ENCODE data around the gene HMGXB3.

HMGXB3 gene

DNA sequence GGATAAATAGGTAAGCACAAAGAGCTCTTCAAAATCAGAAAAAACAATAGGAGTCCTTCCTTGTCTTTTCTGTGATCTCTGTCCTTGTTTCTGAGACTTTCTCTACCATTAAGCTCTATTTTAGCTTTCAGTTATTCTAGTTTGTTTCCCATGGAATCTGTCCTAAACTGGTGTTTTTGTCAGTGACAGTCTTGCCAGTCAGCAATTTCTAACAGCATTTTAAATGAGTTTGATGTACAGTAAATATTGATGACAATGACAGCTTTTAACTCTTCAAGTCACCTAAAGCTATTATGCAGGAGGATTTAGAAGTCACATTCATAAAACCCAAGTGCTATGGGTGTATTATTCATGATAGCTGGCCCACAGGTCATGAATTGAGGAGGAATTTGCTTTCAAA is 18.0 kb upstream of the HMGXB3 start:
- no peak for DNase-seq (ENCODE audit: low spot score)

DNA sequence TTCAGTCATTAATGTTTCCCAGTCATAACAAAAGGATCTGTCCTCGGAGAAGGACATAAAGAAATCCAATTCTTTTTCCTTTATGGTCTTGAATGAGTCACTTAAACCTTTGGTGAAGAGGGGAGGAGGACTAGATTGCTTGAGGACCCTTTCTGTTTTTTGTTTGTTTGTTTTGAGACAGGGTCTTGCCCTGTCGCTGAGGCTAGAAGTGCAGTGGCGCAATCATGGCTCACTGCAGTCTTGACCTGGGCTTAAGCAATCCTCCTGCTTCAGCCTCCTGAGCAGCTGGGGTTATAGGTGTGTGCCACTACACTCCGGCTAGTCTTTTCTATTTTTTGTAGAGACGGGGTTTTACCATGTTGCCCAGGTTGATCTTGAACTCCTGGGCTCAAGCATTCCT is 12.4 kb upstream of the HMGXB3 start:
- DNase-seq (ENCODE audit: low spot score), result no peak

- peak; percentile 69 for DNase-seq (ENCODE audit: low spot score)
Observed at GRCh38 chr5:149990518-149991376, 9.8 kb upstream of the HMGXB3 start.

DNA sequence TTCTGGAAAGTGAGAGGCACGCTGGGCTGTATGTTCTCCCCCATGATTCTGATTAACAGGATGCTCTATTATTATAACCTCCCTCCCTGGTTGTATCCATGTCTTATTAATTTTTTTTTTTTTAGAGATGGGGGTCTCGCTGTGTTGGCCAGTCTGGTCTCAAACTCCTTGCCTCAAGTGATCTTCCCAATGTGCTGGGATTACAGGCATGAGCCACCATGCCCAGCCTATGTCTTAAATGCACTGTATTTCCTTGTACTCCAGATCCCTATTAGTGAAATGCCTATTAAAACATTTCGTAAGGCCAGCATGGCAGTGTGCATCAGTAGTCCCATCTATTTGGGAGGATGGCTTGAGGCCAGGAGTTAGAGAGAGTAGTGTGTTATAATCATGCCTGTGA is 7.1 kb upstream of the HMGXB3 start:
- DNase-seq (ENCODE audit: low spot score), result no peak

DNA sequence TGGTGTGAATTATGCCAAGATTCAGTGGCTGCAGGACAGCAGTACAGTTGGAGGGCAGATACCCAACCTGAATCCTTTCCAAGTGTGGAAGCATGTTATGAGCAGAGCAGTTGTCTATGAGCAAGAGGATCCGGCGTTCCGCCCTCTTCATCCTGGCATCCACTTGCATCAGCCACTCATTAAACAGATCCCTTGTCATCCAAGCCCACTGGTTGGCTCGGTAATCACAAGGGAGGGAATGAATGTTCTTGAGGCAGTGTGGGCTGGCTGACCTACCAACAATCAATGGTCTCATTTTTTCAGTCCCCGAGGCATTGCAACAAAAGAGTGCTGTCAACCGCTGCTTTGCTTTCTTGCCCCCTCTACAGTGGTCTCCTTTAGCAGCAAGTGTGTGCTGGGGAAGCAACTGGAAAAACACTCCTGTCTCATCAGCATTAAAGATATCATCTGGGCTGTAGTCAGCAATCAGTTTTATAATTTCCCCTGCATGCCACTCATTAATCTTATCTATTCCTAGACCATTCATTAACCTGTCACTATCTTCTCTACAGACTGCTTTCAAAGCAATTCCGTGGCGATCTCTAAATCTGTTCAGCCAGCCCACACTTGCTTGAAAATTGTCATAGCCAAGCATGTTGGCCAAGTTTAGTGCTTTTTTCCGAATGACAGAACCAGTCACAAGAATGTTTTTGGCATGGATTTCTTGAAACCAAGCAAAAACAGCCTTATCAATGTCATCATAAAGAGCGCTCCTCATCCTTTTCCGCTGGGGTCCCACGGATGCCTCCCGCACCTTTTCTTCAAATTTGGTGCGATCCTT is 4.9 kb upstream of the HMGXB3 start:
- no peak for DNase-seq (ENCODE audit: low spot score)

GRCh38 chr5:149996205-149996890 is 4.2 kb upstream of the HMGXB3 start:
- DNase-seq (ENCODE audit: low spot score), result no peak

DNA sequence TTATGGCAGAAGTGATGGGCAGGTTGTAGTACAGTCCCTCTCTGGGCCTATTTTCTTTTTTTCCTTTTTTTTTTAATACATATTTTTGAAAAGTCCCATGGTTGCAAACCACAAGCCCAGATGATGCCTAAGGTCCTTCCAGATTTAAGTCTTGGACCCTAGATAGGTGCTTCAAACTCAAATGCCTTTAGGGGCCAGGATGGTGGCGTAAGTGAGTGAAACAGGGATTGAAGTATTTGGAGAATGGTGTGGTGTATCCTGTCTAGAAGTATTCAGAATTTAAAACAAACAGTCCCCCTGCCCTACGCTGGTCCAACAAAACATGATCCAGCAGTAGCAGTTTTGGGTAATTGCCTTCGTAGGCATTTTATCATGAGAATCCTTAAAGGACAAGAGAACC is 2.3 kb upstream of the HMGXB3 start:
- DNase-seq (ENCODE audit: low spot score), result no peak

- DNase-seq (ENCODE audit: low spot score), result no peak
Observed at GRCh38 chr5:149999359-149999758, 1.2 kb upstream of the HMGXB3 start.

- no peak for DNase-seq (ENCODE audit: low spot score)
Observed at GRCh38 chr5:149999866-150000255, 678 bp upstream of the HMGXB3 start.

DNA sequence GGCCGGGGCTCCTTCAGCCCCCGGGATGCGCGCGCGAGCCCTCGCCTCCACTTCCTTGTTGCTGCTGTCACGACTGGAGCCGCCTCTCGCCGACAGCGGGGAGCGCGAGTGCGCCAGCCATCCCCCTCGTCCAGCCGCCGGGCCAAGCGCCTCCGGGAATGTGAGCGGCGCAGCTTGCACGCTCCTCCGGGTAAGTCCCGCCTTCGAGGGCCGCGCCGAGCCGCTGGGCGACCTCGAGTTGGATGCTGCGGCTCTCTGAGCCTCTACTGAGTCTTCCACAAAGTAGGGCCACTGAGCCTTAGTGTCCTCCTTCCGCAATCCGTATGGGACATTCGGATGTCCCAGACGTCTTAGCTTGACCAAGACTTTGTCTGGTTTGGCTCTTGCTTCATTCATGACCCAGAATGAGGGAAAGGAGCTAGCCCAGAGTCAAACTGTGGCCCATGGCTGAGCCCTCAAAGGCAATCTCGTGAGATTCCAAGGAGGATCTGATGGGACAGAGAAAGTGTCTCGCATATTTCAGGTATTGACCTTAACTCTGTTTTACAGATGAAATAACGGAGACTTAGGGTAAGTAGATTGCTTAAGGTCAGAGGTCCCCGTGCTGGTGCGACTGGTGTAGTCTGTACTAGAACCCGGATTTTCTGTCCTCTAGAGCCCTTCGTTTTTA is 586 bp downstream of the HMGXB3 start:
- DNase-seq (ENCODE audit: low spot score), result peak; percentile 54

GRCh38 chr5:150001660-150002486 is 1.3 kb downstream of the HMGXB3 start:
- peak; percentile 72 for DNase-seq (ENCODE audit: low spot score)

DNA sequence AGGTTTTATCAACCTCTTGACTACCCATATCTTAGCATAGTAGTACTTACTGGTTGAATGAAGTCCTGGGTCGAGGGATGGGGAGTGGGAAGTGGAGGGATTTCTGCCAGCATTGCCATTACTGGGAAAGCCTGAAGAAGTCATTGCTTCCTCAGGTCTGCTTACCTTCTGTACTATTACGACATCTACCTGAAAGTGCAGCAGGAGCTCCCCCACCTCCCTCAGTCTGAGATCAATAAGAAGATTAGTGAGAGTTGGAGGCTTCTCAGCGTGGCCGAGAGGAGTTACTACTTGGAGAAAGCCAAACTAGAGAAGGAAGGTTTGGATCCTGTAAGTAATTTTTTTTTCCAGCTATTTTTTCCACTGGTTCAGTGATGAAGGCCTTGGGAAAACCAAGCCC is 5.8 kb downstream of the HMGXB3 start:
- DNase-seq (ENCODE audit: low spot score), result no peak

GRCh38 chr5:150007050-150007449 is 6.5 kb downstream of the HMGXB3 start:
- no peak for DNase-seq (ENCODE audit: low spot score)

GRCh38 chr5:150009671-150010387 is 9.3 kb downstream of the HMGXB3 start:
- DNase-seq (ENCODE audit: low spot score), result no peak

DNA sequence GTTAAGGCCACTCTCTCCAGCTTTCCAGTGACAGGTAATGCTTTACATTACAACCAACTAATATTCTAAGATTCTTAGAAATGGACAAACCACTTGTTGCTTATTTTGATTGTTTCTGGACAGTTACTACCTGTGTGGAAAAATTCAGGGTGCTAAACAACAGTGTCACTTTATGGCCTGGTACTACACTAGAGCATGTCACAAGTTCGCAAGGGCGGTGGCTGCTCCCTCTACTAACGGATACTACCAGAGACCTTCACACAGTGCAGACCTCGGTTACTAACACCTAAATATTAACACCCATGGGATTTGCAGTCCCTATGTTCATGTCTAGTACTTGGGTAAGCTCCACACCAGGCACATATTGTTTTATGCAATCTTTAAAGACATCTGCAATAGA is 13.4 kb downstream of the HMGXB3 start:
- no peak for DNase-seq (ENCODE audit: low spot score)

DNA sequence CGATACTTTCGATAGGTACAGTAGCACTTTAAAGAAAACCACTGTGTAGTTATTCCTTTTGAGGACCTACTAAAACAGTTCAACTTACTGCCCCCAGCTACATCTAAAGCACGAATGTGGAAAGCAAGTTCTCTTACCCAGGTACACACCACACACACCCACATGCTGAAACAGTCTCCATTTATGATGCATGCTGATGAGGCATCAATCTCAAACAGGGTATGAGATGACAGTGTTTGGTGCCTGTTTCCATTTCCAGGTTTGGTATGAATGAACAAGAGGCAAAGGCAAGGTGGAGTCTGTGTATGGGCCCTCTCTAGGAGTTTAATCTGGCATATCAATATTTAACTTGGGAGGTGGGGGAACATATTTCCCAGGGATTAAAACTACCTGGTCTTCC is 13.9 kb downstream of the HMGXB3 start:
- no peak for DNase-seq (ENCODE audit: low spot score)

- no peak for DNase-seq (ENCODE audit: low spot score)
Observed at GRCh38 chr5:150015415-150015814, 14.9 kb downstream of the HMGXB3 start.

DNA sequence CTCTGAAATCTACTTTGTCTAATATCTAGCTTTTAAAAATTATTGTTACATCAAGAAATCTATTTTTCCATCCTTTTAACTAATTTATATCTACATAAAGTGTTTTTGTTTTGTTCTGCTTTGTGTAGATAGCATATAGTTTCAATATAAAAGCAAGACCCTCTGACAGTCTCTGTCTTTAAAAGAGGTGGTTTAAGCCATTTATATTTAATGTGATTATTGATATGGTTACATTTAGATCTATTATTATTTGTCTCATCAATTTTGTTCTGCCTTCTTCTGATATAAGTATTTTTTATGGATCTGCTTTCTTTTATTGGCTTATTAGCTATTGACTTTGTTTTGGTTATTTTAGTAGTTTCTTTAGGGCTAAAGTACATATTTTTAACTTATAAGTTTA is 16.0 kb downstream of the HMGXB3 start:
- DNase-seq (ENCODE audit: low spot score), result no peak

GRCh38 chr5:150017226-150018005 is 16.9 kb downstream of the HMGXB3 start:
- no peak for DNase-seq (ENCODE audit: low spot score)

GRCh38 chr5:150020249-150020648 is 19.7 kb downstream of the HMGXB3 start:
- no peak for DNase-seq (ENCODE audit: low spot score)
